HAP-1 (cell line): ENCODE measurements around the gene ENGASE.

Experiments
- DNase-seq, 2 experiments: peaks; one replicate each; pipeline ENCODE4 v3.0.0-alpha.2; 2016 to 2020; ENCODE audit warnings: low spot score in 2 of 2
- H3K27me3 ChIP-seq: fragments of 250-450 bp; sonication (Bioruptor Pico); 2 replicates; pipeline ENCODE4 v1.5.1; 2020; ENCODE audit warnings: low read depth, mild to moderate bottlenecking, moderate library complexity
- H3K36me3 ChIP-seq: fragments of 250-450 bp; sonication (Bioruptor Pico); replicated peaks from 2 replicates; pipeline ENCODE4 v1.5.1; 2020; ENCODE audit warnings: mild to moderate bottlenecking
- H3K4me1 ChIP-seq: fragments of 250-450 bp; sonication (Bioruptor Pico); 2 replicates; pipeline ENCODE4 v1.5.1; 2020; ENCODE audit warnings: mild to moderate bottlenecking
- H3K4me3 ChIP-seq: fragments of 250-450 bp; sonication (Bioruptor Pico); 2 replicates; pipeline ENCODE4 v1.5.1; 2020; ENCODE audit warnings: mild to moderate bottlenecking, moderate library complexity
- H3K9me3 ChIP-seq: fragments of 250-450 bp; sonication (Bioruptor Pico); 2 replicates; pipeline ENCODE4 v1.5.1; 2020; ENCODE audit warnings: mild to moderate bottlenecking, moderate library complexity
- in situ Hi-C: fragments of 300-500 bp; cut with MboI; formaldehyde crosslinking; loops from 3 replicates; pipeline ENCODE4 v1.14.3; 2020; ENCODE audit warnings: low sequenced_read_pairs, inconsistent platforms, mixed read lengths

ENGASE gene

GRCh38 chr17:79135011-79135410 lies 60.4 kb downstream of the ENGASE start:
- no peaks in the 10 kb centered on the region for H3K36me3 ChIP-seq
- no peaks in the 10 kb centered on the region for H3K9me3 ChIP-seq
- in situ Hi-C loops: no loop called here
- no peaks in the 10 kb centered on the region for H3K4me1 ChIP-seq
- no peak for DNase-seq
- H3K27me3 ChIP-seq: peaks cover 81% of the 10 kb centered on the region
- H3K4me3 ChIP-seq: no peak overlapping the region

DNA sequence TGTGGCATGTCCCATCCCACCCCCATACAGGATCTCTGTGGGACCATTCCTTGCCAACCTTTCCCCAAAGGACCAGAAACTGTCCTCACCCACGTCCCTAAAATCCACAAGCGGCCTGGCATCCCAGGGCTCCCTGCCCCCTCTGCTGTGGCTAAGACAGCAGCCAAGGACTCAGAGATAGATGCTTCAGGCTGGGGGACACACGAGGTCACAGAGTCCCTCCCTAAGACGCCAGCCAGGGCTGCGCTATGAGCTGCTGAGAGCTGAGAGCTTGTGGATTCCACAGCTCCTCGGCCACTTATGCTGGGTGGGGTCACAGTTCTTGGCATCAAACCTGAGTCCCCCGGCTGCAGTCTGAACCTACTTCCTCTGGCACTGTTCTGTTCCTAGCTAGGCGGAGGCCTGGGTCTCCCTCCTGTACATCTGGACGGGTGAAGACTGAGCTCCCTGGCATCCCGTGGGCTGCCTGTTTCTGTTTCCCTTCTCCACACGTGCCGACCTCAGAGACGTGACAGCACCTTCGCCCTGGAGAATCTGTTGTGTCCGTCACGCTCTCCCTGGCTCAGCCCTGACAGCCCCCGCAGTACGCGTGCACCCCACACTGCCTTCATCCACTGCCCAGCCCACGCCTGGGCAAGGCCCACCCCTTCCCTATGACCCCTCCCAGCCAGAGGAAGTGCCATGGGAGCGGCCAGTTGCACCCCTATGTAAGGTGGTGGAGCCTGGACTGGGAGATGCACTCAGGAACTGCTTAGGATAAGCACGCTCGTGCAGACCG lies 61.2 kb downstream of the ENGASE start:
- no peak for DNase-seq
- H3K4me3 ChIP-seq: no peak overlapping the region
- H3K27me3 ChIP-seq: peaks cover 77% of the 10 kb centered on the region
- no peaks in the 10 kb centered on the region for H3K9me3 ChIP-seq
- H3K36me3 ChIP-seq: no peaks in the 10 kb centered on the region
- in situ Hi-C loops: no loop called here
- H3K4me1 ChIP-seq: no peaks in the 10 kb centered on the region
